HG02938 (cell line): ENCODE results near the gene WASL.
A peak's percentile ranks its signal among the peaks of the same experiment; 100 is the strongest.
"Not testable (repeated sequence)": the region's sequence is repeated elsewhere in the genome, so short reads cannot be mapped to it uniquely, and the experiment has no call there.

Experiments used
- ATAC-seq: cut with Tn5 transposase; IDR thresholded peaks from one replicate; pipeline ENCODE4 v1.9.1; 2021; ENCODE audit warnings: mild to moderate bottlenecking, moderate library complexity; ENCODE audit not compliant: unreplicated experiment

The WASL gene

GRCh38 chr7:123748734-123749536 is at the start of gene WASL:
WASL (minus strand) TSS chr7:123749003; CDS start chr7:123748734, 269 bp downstream.
- peak; percentile 64 for ATAC-seq

- peak; percentile 29 for ATAC-seq
Measured at GRCh38 chr7:123797673-123798531, 49.1 kb upstream of the WASL start.

GRCh38 chr7:123796568-123796967 is 47.8 kb upstream of the WASL start:
- no peak for ATAC-seq

- ATAC-seq: no peak
Measured at GRCh38 chr7:123795917-123796316, 47.1 kb upstream of the WASL start.

- not testable (repeated sequence) for ATAC-seq
Measured at GRCh38 chr7:123795116-123795515, 46.3 kb upstream of the WASL start.

GRCh38 chr7:123792547-123792946 is 43.7 kb upstream of the WASL start:
- ATAC-seq: no peak

GRCh38 chr7:123791001-123791400 is 42.2 kb upstream of the WASL start:
- no peak for ATAC-seq

GRCh38 chr7:123789817-123790216 is 41.0 kb upstream of the WASL start:
- no peak for ATAC-seq

GRCh38 chr7:123789206-123789784 is 40.5 kb upstream of the WASL start:
- ATAC-seq: no peak

- no peak for ATAC-seq
Measured at GRCh38 chr7:123788584-123788983, 39.8 kb upstream of the WASL start.

GRCh38 chr7:123787220-123788007 is 38.6 kb upstream of the WASL start:
- ATAC-seq: no peak

- no peak for ATAC-seq
Measured at GRCh38 chr7:123784263-123784662, 35.5 kb upstream of the WASL start.

GRCh38 chr7:123783820-123784219 is 35.0 kb upstream of the WASL start:
- ATAC-seq: no peak

GRCh38 chr7:123782071-123782798 is 33.4 kb upstream of the WASL start:
- no peak for ATAC-seq

GRCh38 chr7:123780472-123780871 is 31.7 kb upstream of the WASL start:
- not testable (repeated sequence) for ATAC-seq

GRCh38 chr7:123774496-123774895 is 25.7 kb upstream of the WASL start:
- ATAC-seq: no peak

- ATAC-seq: no peak
Measured at GRCh38 chr7:123773481-123773880, 24.7 kb upstream of the WASL start.

GRCh38 chr7:123772652-123773051 is 23.8 kb upstream of the WASL start:
- ATAC-seq: no peak

GRCh38 chr7:123771846-123772245 is 23.0 kb upstream of the WASL start:
- ATAC-seq: no peak

GRCh38 chr7:123771256-123771655 is 22.5 kb upstream of the WASL start:
- ATAC-seq: no peak
